ENCODE data around the gene DLG4. TPM values are rescaled to one million over a fixed set of nuclear protein-coding genes. Genes with fewer than 3 reads are reported as not detected.

The DLG4 gene
- total RNA-seq, 1 donor from 2014 or later, result 45.6 TPM

GRCh38 chr17:7196651-7197401 lies 22.8 kb downstream of the DLG4 start:
- H3K27me3 Mint-ChIP-seq (ENCODE audit: low read depth, unreplicated experiment), result no peaks in the 10 kb centered on the region
- no peaks in the 10 kb centered on the region for H3K79me2 ChIP-seq (ENCODE audit: insufficient read depth, low read length)
- no peak overlapping the region for H2AFZ ChIP-seq (ENCODE audit: low read depth, low read length)
- no peak overlapping the region for H3K27ac ChIP-seq (ENCODE audit: low read depth, low read length)
- FAIRE-seq, result no peak
- H3K36me3 Mint-ChIP-seq (ENCODE audit: low read depth, unreplicated experiment), result peaks cover 30% of the 10 kb centered on the region
- H3K4me1 ChIP-seq (ENCODE audit: insufficient read depth, low read length), result no peaks in the 10 kb centered on the region
- no peaks in the 10 kb centered on the region for H3K4me1 Mint-ChIP-seq (ENCODE audit: low read depth, unreplicated experiment)
- peaks cover 23% of the 10 kb centered on the region for H3K36me3 ChIP-seq (ENCODE audit: insufficient read depth, low read length)
- no peak overlapping the region for H3K4me2 ChIP-seq (ENCODE audit: low read length)
- H3K9ac ChIP-seq (ENCODE audit: low read length), result no peak overlapping the region
- H3K27ac Mint-ChIP-seq (ENCODE audit: unreplicated experiment), result no peak overlapping the region
- no peak for DNase-seq (ENCODE audit: low read depth)
- no peak overlapping the region for H3K4me3 ChIP-seq (ENCODE audit: insufficient read depth, low read depth, low read length)
- no peaks in the 10 kb centered on the region for H3K27me3 ChIP-seq (ENCODE audit: insufficient read depth, low read length)
- no peak for TF ChIP-seq CTCF (IDR thresholded peaks at IDR 0.05; ENCODE audit: insufficient read depth, low read depth, low read length)
- H3K4me3 Mint-ChIP-seq (ENCODE audit: unreplicated experiment), result no peak overlapping the region
- no peaks in the 10 kb centered on the region for H3K9me3 ChIP-seq (ENCODE audit: insufficient read depth, low read depth, low read length)
- H4K20me1 ChIP-seq (ENCODE audit: insufficient read depth, low read length), result peaks cover 3% of the 10 kb centered on the region
- H3K9me3 Mint-ChIP-seq (ENCODE audit: unreplicated experiment), result no peaks in the 10 kb centered on the region

GRCh38 chr17:7195971-7196370 lies 23.7 kb downstream of the DLG4 start:
- H3K4me1 ChIP-seq (ENCODE audit: insufficient read depth, low read length), result no peaks in the 10 kb centered on the region
- H3K27me3 ChIP-seq (ENCODE audit: insufficient read depth, low read length), result no peaks in the 10 kb centered on the region
- TF ChIP-seq CTCF (IDR thresholded peaks at IDR 0.05; ENCODE audit: insufficient read depth, low read depth, low read length) (no peak), EZH2 (IDR thresholded peaks at IDR 0.05; ENCODE audit: insufficient read depth, low read length) (no peak)
- no peaks in the 10 kb centered on the region for H3K9me3 Mint-ChIP-seq (ENCODE audit: unreplicated experiment)
- no peaks in the 10 kb centered on the region for H3K9me3 ChIP-seq (ENCODE audit: insufficient read depth, low read depth, low read length)
- FAIRE-seq, result no peak
- no peak overlapping the region for H3K4me3 Mint-ChIP-seq (ENCODE audit: unreplicated experiment)
- H3K9ac ChIP-seq (ENCODE audit: low read length), result no peak overlapping the region
- no peak overlapping the region for H3K4me3 ChIP-seq (ENCODE audit: insufficient read depth, low read depth, low read length)
- no peaks in the 10 kb centered on the region for H3K27me3 Mint-ChIP-seq (ENCODE audit: low read depth, unreplicated experiment)
- no peaks in the 10 kb centered on the region for H3K4me1 Mint-ChIP-seq (ENCODE audit: low read depth, unreplicated experiment)
- H2AFZ ChIP-seq (ENCODE audit: low read depth, low read length), result no peak overlapping the region
- H3K36me3 Mint-ChIP-seq (ENCODE audit: low read depth, unreplicated experiment), result peaks cover 27% of the 10 kb centered on the region
- H3K4me2 ChIP-seq (ENCODE audit: low read length), result no peak overlapping the region
- DNase-seq (ENCODE audit: low read depth), result no peak
- H3K27ac Mint-ChIP-seq (ENCODE audit: unreplicated experiment), result no peak overlapping the region
- no peaks in the 10 kb centered on the region for H3K79me2 ChIP-seq (ENCODE audit: insufficient read depth, low read length)
- H3K27ac ChIP-seq (ENCODE audit: low read depth, low read length), result no peak overlapping the region
- peaks cover 22% of the 10 kb centered on the region for H3K36me3 ChIP-seq (ENCODE audit: insufficient read depth, low read length)
- H4K20me1 ChIP-seq (ENCODE audit: insufficient read depth, low read length), result peaks cover 8% of the 10 kb centered on the region

GRCh38 chr17:7192271-7192937 lies 27.2 kb downstream of the DLG4 start:
- Histone ChIP-seq H3K4me3 (ENCODE audit: insufficient read depth, low read depth, low read length) (no peak overlapping the region), H3K9ac (ENCODE audit: low read length) (no peak overlapping the region), H3K27ac (ENCODE audit: low read depth, low read length) (no peak overlapping the region), H2AFZ (ENCODE audit: low read depth, low read length) (no peak overlapping the region), H4K20me1 (ENCODE audit: insufficient read depth, low read length) (peaks cover 8% of the 10 kb centered on the region), H3K27me3 (ENCODE audit: insufficient read depth, low read length) (no peaks in the 10 kb centered on the region), H3K4me2 (ENCODE audit: low read length) (no peak overlapping the region), H3K4me1 (ENCODE audit: insufficient read depth, low read length) (no peaks in the 10 kb centered on the region), H3K9me3 (ENCODE audit: insufficient read depth, low read depth, low read length) (no peaks in the 10 kb centered on the region), H3K79me2 (ENCODE audit: insufficient read depth, low read length) (no peaks in the 10 kb centered on the region), H3K36me3 (ENCODE audit: insufficient read depth, low read length) (peaks cover 13% of the 10 kb centered on the region)
- Mint-ChIP-seq H3K27me3 (ENCODE audit: low read depth, unreplicated experiment) (no peaks in the 10 kb centered on the region), H3K9me3 (ENCODE audit: unreplicated experiment) (no peaks in the 10 kb centered on the region), H3K4me3 (ENCODE audit: unreplicated experiment) (no peak overlapping the region), H3K4me1 (ENCODE audit: low read depth, unreplicated experiment) (no peaks in the 10 kb centered on the region), H3K36me3 (ENCODE audit: low read depth, unreplicated experiment) (peaks cover 34% of the 10 kb centered on the region), H3K27ac (ENCODE audit: unreplicated experiment) (no peak overlapping the region)
- FAIRE-seq (no peak), DNase-seq (ENCODE audit: low read depth) (no peak)
- TF ChIP-seq EZH2 (IDR thresholded peaks at IDR 0.05; ENCODE audit: insufficient read depth, low read length) (no peak), CTCF (IDR thresholded peaks at IDR 0.05; ENCODE audit: insufficient read depth, low read depth, low read length) (no peak)
